Esophagus mucosa (tissue), 1 donor: ENCODE measurements around the gene CACNA1C. TPM values are rescaled to one million over a fixed set of nuclear protein-coding genes. Genes with fewer than 3 reads are reported as not detected.

ENCODE experiments used
- ATAC-seq: fragments of 200-7000 bp; cut with Tn5 transposase; one replicate; pipeline ENCODE4 v1.9.1; 2020
- total RNA-seq: library from RNA; stranded (reverse); gene quantifications from one replicate; pipeline ENCODE4 v1.2.4, GENCODE V29; 2023
- donor health status: DM: yes; HTN: yes; CAD: no.

CACNA1C gene
- total RNA-seq, 1 donor from 2014 or later = 1.1 TPM

GRCh38 chr12:2396448-2396871 lies 343.7 kb downstream of the CACNA1C start:
- no peak for ATAC-seq

GRCh38 chr12:2397356-2398045 lies 344.7 kb downstream of the CACNA1C start:
- peak; percentile 23 for ATAC-seq

- ATAC-seq = no peak
These were observed 348.3 kb downstream of the CACNA1C start for GRCh38 chr12:2401040-2401439.

GRCh38 chr12:2402073-2402579 lies 349.3 kb downstream of the CACNA1C start:
- ATAC-seq = no peak

- ATAC-seq = no peak
These were observed 350.6 kb downstream of the CACNA1C start for GRCh38 chr12:2403221-2403976.

- no peak for ATAC-seq
These were observed 352.3 kb downstream of the CACNA1C start for GRCh38 chr12:2405039-2405438.

- no peak for ATAC-seq
These were observed 354.1 kb downstream of the CACNA1C start for GRCh38 chr12:2406903-2407302.

GRCh38 chr12:2408262-2408661 lies 355.5 kb downstream of the CACNA1C start:
- no peak for ATAC-seq

- no peak for ATAC-seq
These were observed 357.0 kb downstream of the CACNA1C start for GRCh38 chr12:2409656-2410265.

- no peak for ATAC-seq
These were observed 357.7 kb downstream of the CACNA1C start for GRCh38 chr12:2410496-2410895.

- no peak for ATAC-seq
These were observed 358.2 kb downstream of the CACNA1C start for GRCh38 chr12:2411011-2411410.

- no peak for ATAC-seq
These were observed 359.0 kb downstream of the CACNA1C start for GRCh38 chr12:2411616-2412304.

- ATAC-seq = no peak
These were observed 359.5 kb downstream of the CACNA1C start for GRCh38 chr12:2412305-2412643.

- ATAC-seq = no peak
These were observed 360.5 kb downstream of the CACNA1C start for GRCh38 chr12:2413301-2413700.

- ATAC-seq = no peak
These were observed 361.4 kb downstream of the CACNA1C start for GRCh38 chr12:2413999-2414792.

GRCh38 chr12:2414810-2415567 lies 362.2 kb downstream of the CACNA1C start:
- no peak for ATAC-seq

- ATAC-seq = no peak
These were observed 362.8 kb downstream of the CACNA1C start for GRCh38 chr12:2415568-2415944.

- no peak for ATAC-seq
These were observed 363.4 kb downstream of the CACNA1C start for GRCh38 chr12:2416158-2416557.

- ATAC-seq = no peak
These were observed 364.8 kb downstream of the CACNA1C start for GRCh38 chr12:2417481-2418160.

GRCh38 chr12:2418579-2418978 lies 365.8 kb downstream of the CACNA1C start:
- ATAC-seq = no peak

- no peak for ATAC-seq
These were observed 369.8 kb downstream of the CACNA1C start for GRCh38 chr12:2422591-2422990.
